Mucosa of descending colon (tissue), 3 donors: ENCODE results near the gene SLCO2B1. TPM values are rescaled to one million over a fixed set of nuclear protein-coding genes. Genes with fewer than 3 reads are reported as not detected.

Experiments used
- ATAC-seq: fragments of 200-7000 bp; cut with Tn5 transposase; one replicate; pipeline ENCODE4 v1.9.1; 2020; ENCODE audit warnings: mild to moderate bottlenecking, moderate library complexity
- DNase-seq, 3 donors: peaks; one replicate each; pipeline ENCODE4 v3.0.0-alpha.2; 2020
- H3K36me3 ChIP-seq: fragments of 200-600 bp; one replicate; pipeline ENCODE4 v1.8.0; 2021; ENCODE audit warnings: low read depth, mild to moderate bottlenecking
- H3K4me1 ChIP-seq: fragments of 200-600 bp; one replicate; pipeline ENCODE4 v1.8.0; 2021; ENCODE audit warnings: low read depth, mild to moderate bottlenecking
- H3K4me3 ChIP-seq: fragments of 200-600 bp; one replicate; pipeline ENCODE4 v1.8.0; 2021; ENCODE audit warnings: mild to moderate bottlenecking
- H3K9me3 ChIP-seq: fragments of 200-600 bp; one replicate; pipeline ENCODE4 v1.8.0; 2021; ENCODE audit warnings: mild to moderate bottlenecking
- intact Hi-C, 2 donors: fragments of 100-400 bp; cut with DNase I in 1 of 2; cut with micrococcal nuclease in 1 of 2; formaldehyde crosslinking; loops; one replicate each; pipeline versions ENCODE4 v1.11.0 to v1.11.1; 2022; cut with DNase I, micrococcal nuclease
- total RNA-seq, 3 donors: library from RNA; stranded (reverse); fragmentation: NEBNext Ultra II Directional in 2 of 3; extraction: Animal tissue kit (Norgen Biotek cat#: 25700) in 2 of 3; gene quantifications; one replicate each; pipeline versions ENCODE4 v1.2.1 to v1.2.4, GENCODE V29; 2021 to 2023
- TF ChIP-seq, protein P1 (sequence below): fragments of 200-600 bp; IDR thresholded peaks from one replicate; pipeline ENCODE4 v1.8.0; 2022; ENCODE audit warnings: antibody characterized with exemption, mild to moderate bottlenecking
- donor health status: DM: no; HTN: no; CAD: no; lungs with moderate emphysema.
- donor health status: DM: no; HTN: no; CAD: no.
- donor health status: DM: no; HTN: yes; CAD: no.

SLCO2B1 gene
- total RNA-seq, 3 donors from 2014 or later = 65.6 to 93.0 (median 73.1) TPM

DNA sequence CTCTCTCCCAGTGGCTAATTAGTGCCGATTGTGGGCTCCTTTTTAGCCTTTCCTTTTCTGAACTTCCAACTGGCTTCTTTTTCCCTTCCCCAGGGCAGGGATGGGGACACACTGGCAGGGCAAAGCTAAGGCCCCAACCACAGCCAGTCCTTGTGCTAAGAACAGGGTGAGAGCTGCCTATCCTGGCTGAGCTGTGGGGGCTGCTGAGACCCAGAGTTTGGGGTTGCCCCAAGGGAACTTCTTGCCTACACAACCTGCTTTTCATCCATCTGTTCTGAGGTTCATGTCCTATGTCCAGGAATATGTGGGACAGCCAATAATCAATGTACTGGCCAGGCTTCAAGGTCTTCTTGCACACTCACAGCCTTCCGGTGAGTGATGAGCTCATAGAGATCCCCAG is 79.7 kb downstream of the SLCO2B1 start:
- no peaks in the 10 kb centered on the region for H3K9me3 ChIP-seq
- intact Hi-C loops = no loop called here
- no peaks in the 10 kb centered on the region for H3K36me3 ChIP-seq
- no peaks in the 10 kb centered on the region for H3K4me1 ChIP-seq
- H3K4me3 ChIP-seq = no peak overlapping the region
- TF ChIP-seq, protein P1, sequence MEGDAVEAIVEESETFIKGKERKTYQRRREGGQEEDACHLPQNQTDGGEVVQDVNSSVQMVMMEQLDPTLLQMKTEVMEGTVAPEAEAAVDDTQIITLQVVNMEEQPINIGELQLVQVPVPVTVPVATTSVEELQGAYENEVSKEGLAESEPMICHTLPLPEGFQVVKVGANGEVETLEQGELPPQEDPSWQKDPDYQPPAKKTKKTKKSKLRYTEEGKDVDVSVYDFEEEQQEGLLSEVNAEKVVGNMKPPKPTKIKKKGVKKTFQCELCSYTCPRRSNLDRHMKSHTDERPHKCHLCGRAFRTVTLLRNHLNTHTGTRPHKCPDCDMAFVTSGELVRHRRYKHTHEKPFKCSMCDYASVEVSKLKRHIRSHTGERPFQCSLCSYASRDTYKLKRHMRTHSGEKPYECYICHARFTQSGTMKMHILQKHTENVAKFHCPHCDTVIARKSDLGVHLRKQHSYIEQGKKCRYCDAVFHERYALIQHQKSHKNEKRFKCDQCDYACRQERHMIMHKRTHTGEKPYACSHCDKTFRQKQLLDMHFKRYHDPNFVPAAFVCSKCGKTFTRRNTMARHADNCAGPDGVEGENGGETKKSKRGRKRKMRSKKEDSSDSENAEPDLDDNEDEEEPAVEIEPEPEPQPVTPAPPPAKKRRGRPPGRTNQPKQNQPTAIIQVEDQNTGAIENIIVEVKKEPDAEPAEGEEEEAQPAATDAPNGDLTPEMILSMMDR = no peak
- ATAC-seq (no peak), DNase-seq (no peak)

DNA sequence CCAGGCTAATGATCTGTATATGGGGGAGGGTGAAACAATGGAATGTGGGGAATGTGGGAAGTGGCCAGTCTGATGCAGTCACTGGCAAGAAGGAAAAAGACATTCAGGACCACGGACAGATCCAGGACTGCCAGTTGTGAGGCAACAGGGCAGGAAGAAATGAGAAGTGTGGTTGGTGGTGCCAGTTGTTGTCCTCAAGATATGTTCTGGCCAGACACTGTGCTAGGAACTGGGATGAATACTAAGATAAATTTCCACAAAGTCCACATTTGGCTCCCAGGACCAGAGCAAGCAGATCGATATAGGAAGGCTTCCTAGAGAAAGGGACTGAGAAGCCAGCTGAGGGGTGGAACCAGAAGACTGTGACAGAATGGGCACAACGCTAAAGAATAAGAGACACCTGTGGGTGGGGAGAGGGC is 82.9 kb downstream of the SLCO2B1 start:
- peak in 1 of 3 donors; percentile 74 for DNase-seq
- no peak for ATAC-seq
- TF ChIP-seq, protein P1 = no peak
- Histone ChIP-seq H3K4me1 (no peaks in the 10 kb centered on the region), H3K9me3 (no peaks in the 10 kb centered on the region), H3K36me3 (no peaks in the 10 kb centered on the region), H3K4me3 (no peak overlapping the region)
- intact Hi-C loops = no loop called here

DNA sequence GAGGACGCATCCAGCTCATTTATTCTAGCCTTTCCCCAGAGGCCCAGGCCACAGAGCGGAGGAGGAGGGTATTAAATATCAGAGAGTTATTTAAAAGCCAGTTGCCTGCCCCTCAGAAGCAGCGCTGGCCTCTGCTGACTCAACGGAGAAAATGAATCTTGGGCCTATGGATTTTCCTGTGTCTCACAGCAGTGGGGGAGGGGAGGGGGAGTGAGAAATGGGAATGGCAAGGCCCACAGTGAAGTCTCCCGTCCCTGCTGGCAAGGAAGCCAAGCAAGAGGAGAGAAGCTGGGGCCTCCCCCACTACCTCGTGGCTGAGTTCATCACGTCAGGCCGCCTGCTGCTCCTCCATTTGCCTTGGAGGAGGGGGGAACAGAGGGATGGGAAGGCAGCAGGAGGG is 85.2 kb downstream of the SLCO2B1 start:
- Histone ChIP-seq H3K4me1 (peaks cover 8% of the 10 kb centered on the region), H3K4me3 (no peak overlapping the region), H3K36me3 (no peaks in the 10 kb centered on the region), H3K9me3 (no peaks in the 10 kb centered on the region)
- intact Hi-C loops = no loop called here
- DNase-seq (no peak), ATAC-seq (no peak)
- TF ChIP-seq, protein P1 = no peak

DNA sequence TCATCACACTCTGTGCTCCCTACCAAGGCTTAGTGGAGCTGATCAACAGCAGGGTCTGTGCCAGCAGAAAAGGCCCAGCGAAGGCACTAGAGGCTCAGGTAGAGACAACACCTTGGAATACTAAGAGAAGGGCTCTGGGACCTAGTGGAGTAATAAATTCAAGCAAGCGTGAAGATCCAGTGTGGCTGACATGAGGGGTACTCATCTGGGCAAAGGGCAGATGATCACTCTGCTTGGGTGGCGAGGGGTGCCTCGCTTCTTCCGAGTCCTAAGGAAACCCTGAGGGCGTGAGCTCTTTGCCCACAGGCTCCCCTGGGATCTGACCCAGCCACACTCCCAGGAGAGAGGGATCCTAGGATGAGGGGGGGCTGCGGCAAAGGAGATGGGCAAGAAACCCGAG is 86.1 kb downstream of the SLCO2B1 start:
- intact Hi-C loops = no loop called here
- no peaks in the 10 kb centered on the region for H3K9me3 ChIP-seq
- ATAC-seq (no peak), DNase-seq (no peak)
- TF ChIP-seq, protein P1 = no peak
- H3K36me3 ChIP-seq = no peaks in the 10 kb centered on the region
- H3K4me3 ChIP-seq = no peak overlapping the region
- peaks cover 9% of the 10 kb centered on the region for H3K4me1 ChIP-seq

- no peak for DNase-seq
- no peaks in the 10 kb centered on the region for H3K9me3 ChIP-seq
- no peak overlapping the region for H3K4me3 ChIP-seq
- H3K4me1 ChIP-seq = peaks cover 14% of the 10 kb centered on the region
- intact Hi-C loops = no loop called here
- no peak for ATAC-seq
- TF ChIP-seq, protein P1 = no peak
- no peaks in the 10 kb centered on the region for H3K36me3 ChIP-seq
Observed at GRCh38 chr11:75238595-75239440, 87.9 kb downstream of the SLCO2B1 start.
